Chondrocyte (in vitro differentiated cells): Measurements from ENCODE around the gene AK4. TPM values are rescaled to one million over a fixed set of nuclear protein-coding genes. Genes with fewer than 3 reads are reported as not detected.

Source experiments
- DNase-seq: peaks from one replicate; pipeline ENCODE4 v3.0.0; 2021; ENCODE audit warnings: mixed read lengths, low spot score
- H3K27ac Mint-ChIP-seq: one replicate; pipeline ENCODE4 v1.8.0; 2021; ENCODE audit warnings: mild to moderate bottlenecking, moderate library complexity, mixed read lengths; ENCODE audit not compliant: unreplicated experiment
- H3K27me3 Mint-ChIP-seq: 2 replicates; pipeline ENCODE4 v1.8.0; 2021; ENCODE audit warnings: low read depth, mixed read lengths
- H3K36me3 Mint-ChIP-seq: 2 replicates; pipeline ENCODE4 v1.8.0; 2021; ENCODE audit warnings: low read depth, mixed read lengths
- H3K4me1 Mint-ChIP-seq: 2 replicates; pipeline ENCODE4 v1.8.0; 2021; ENCODE audit warnings: low read depth, mild to moderate bottlenecking, mixed read lengths
- H3K4me3 Mint-ChIP-seq: one replicate; pipeline ENCODE4 v1.8.0; 2021; ENCODE audit warnings: mild to moderate bottlenecking, moderate library complexity, mixed read lengths; ENCODE audit not compliant: unreplicated experiment
- H3K9me3 Mint-ChIP-seq: 2 replicates; pipeline ENCODE4 v1.8.0; 2021; ENCODE audit warnings: low read depth, mixed read lengths
- total RNA-seq: library from RNA; stranded (reverse); gene quantifications from 3 replicates; pipeline ENCODE4 v1.2.1, GENCODE V29; 2021
- TF ChIP-seq, protein P1 (sequence below): fragments of 200-600 bp; sonication (generic); IDR thresholded peaks from 2 replicates; pipeline ENCODE4 v1.5.0; 2021; ENCODE audit warnings: antibody characterized with exemption, mild to moderate bottlenecking, moderate library complexity

The AK4 gene
- total RNA-seq, 1 donor from 2014 or later = 87.9 TPM

DNA sequence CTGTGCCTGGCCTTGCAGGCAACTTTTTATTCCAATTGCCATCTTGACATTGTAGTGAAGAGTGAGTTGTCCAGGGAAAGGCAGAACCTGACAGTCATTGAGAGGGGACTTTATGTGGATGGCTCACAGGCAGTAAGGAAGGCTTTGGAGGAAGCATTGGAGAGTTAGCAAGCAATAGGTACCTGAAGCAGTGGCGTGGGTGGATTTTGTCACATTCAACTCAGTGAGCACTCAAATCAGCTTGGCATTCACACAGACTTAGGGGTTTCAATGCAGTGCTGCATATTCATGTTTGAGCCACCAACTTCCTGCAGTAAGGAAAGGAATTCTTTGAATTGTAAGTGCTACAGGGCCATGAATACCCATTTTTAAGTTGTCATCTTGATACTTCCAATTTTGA is 69.0 kb downstream of the AK4 start:
- Mint-ChIP-seq H3K27me3 (no peaks in the 10 kb centered on the region), H3K9me3 (no peaks in the 10 kb centered on the region), H3K4me3 (no peak overlapping the region), H3K36me3 (peaks cover 13% of the 10 kb centered on the region), H3K4me1 (peaks cover 9% of the 10 kb centered on the region), H3K27ac (peak overlapping the region; percentile 9)
- TF ChIP-seq, protein P1, sequence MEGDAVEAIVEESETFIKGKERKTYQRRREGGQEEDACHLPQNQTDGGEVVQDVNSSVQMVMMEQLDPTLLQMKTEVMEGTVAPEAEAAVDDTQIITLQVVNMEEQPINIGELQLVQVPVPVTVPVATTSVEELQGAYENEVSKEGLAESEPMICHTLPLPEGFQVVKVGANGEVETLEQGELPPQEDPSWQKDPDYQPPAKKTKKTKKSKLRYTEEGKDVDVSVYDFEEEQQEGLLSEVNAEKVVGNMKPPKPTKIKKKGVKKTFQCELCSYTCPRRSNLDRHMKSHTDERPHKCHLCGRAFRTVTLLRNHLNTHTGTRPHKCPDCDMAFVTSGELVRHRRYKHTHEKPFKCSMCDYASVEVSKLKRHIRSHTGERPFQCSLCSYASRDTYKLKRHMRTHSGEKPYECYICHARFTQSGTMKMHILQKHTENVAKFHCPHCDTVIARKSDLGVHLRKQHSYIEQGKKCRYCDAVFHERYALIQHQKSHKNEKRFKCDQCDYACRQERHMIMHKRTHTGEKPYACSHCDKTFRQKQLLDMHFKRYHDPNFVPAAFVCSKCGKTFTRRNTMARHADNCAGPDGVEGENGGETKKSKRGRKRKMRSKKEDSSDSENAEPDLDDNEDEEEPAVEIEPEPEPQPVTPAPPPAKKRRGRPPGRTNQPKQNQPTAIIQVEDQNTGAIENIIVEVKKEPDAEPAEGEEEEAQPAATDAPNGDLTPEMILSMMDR = no peak
- DNase-seq = no peak

DNA sequence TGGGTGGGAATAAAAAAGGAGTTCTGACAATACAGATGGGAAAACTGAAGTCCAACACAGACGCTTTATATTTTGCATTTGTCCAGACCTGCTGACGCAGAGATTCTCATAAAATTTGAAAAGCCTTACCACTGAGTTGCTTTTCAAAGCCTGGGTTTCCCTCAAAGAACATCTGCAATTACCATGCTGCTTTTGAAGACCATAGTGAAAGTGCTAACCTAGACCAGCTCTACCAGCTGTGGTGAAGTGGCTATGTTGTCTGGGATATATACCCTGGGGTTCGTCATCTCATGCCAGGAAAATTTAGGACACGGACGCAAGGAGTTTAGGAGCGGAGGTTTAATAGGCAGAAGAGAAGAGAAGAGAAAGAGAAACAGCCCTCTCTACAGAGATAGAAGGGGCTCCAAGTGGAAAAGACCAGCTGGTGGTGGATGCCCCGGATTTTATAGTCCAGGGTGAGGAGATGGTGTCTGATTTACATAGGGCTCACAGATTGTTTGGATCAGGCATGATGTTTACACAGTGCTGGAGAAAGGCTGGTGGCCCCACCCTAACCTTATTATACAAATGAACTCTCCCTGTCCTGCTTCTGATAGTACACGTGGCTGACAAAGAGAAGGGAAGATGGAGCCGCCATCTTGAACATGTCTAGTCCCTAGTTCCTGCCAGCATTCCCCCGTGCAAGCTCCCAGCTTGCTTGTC is 73.8 kb downstream of the AK4 start:
- no peak overlapping the region for H3K27ac Mint-ChIP-seq
- H3K36me3 Mint-ChIP-seq = peaks cover 30% of the 10 kb centered on the region
- no peak for DNase-seq
- H3K4me1 Mint-ChIP-seq = no peaks in the 10 kb centered on the region
- H3K4me3 Mint-ChIP-seq = no peak overlapping the region
- H3K27me3 Mint-ChIP-seq = no peaks in the 10 kb centered on the region
- TF ChIP-seq, protein P1 = no peak
- H3K9me3 Mint-ChIP-seq = no peaks in the 10 kb centered on the region

DNA sequence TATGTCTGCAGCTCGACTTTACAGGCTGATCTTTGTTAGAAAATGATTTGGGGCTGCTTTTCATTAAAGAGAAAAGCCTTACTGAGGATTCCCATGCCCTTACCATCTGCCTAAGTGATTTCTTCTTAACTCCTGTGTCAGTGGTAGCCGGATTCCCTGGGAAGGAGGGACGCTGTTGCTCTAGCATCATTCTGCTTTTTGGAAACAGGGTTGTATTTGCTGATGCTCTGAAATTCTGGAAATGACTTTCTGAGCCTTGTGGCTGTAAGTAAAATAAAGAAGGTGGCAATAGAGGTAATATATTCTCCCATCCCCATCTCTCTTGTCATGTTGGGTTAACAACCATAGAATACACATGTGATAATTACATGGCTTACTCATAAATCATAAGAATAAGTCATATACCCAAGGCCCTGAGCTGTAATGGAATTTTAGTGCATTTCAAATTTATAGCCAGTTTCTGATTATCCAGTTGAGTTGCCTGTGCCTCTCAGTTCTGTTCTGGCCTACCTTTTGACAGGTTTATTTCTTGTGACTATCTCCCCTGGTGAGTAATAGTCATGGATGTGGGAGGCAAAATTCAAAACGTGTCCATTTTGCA is 74.4 kb downstream of the AK4 start:
- Mint-ChIP-seq H3K9me3 (no peaks in the 10 kb centered on the region), H3K36me3 (peaks cover 30% of the 10 kb centered on the region), H3K27me3 (no peaks in the 10 kb centered on the region), H3K27ac (no peak overlapping the region), H3K4me3 (no peak overlapping the region), H3K4me1 (no peaks in the 10 kb centered on the region)
- DNase-seq = no peak
- TF ChIP-seq, protein P1 = no peak

DNA sequence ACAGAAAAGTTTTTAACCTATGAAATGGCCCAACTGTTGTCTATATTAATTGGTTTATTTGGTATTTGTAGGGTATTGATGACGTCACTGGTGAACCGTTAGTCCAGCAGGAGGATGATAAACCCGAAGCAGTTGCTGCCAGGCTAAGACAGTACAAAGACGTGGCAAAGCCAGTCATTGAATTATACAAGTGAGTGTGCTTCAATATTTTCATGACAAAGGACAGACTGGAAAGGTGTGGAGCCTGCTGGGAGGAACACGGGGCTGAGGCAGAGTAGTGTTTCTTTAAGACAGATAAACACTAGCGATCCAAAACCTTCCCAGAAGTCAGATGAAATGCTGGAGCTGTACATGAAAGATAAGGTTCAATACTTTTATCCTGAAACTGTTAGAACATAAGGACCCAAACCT is 76.7 kb downstream of the AK4 start:
- no peak for DNase-seq
- Mint-ChIP-seq H3K27me3 (no peaks in the 10 kb centered on the region), H3K27ac (no peak overlapping the region), H3K9me3 (no peaks in the 10 kb centered on the region), H3K4me3 (no peak overlapping the region), H3K36me3 (peaks cover 32% of the 10 kb centered on the region), H3K4me1 (no peaks in the 10 kb centered on the region)
- TF ChIP-seq, protein P1 = no peak

DNA sequence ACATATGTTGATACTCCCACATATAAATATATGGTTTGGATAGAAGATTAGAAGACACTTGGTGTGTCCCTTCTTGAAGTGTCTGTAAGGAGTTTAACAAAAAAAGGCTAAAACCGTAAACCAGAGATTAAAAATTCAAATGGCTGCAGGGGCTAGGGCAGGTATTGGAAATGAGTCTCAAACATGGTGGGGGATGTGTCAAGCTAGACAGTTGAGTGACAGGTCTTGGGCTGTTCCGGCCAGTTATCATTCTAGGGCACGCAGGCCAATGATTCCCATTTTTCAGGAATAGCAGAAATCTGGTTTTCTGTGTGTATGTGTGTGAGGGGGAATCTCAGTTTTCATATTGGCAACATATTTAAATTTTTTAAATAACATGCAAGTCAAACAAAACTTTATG is 77.2 kb downstream of the AK4 start:
- Mint-ChIP-seq H3K4me1 (no peaks in the 10 kb centered on the region), H3K27me3 (no peaks in the 10 kb centered on the region), H3K9me3 (no peaks in the 10 kb centered on the region), H3K36me3 (peaks cover 30% of the 10 kb centered on the region), H3K4me3 (no peak overlapping the region), H3K27ac (no peak overlapping the region)
- TF ChIP-seq, protein P1 = no peak
- no peak for DNase-seq
